GM12878 (cell line): Measurements from ENCODE around the gene TMEM106A. TPM values are rescaled to one million over a fixed set of nuclear protein-coding genes. Genes with fewer than 3 reads are reported as not detected.

ENCODE experiments used
- ATAC-seq: fragments of 200-7000 bp; cut with Tn5 transposase; 3 replicates; pipeline ENCODE4 v1.9.1; 2020; ENCODE audit warnings: mild to moderate bottlenecking, moderate library complexity
- BruUV-seq: library from RNA; stranded (reverse); fragments of 400-500 nt; replicated peaks from 2 replicates; lab custom pipeline; 2021; lab: Mats Ljungman, UMichigan
- CTCF ChIA-PET: fragments of 300-600 bp; sonication (Branson Sonifier 250); formaldehyde crosslinking; extraction: SDS; loops from one replicate; lab custom pipeline; 2021; ENCODE audit warnings: inconsistent platforms; lab: Yijun Ruan, JAX
- POLR2A ChIA-PET: fragments of 350-600 bp; formaldehyde crosslinking; extraction: SDS; loops from one replicate; lab custom pipeline; 2021; ENCODE audit warnings: inconsistent platforms; lab: Charles Lee
- RAD21 ChIA-PET: fragments of 300-600 bp; sonication (Branson Sonifier 250); formaldehyde crosslinking; loops from one replicate; lab custom pipeline; 2023; ENCODE audit warnings: antibody characterized with exemption; ENCODE audit not compliant: unreplicated experiment; lab: Charles Lee
- SMC1A ChIA-PET: fragments of 300-600 bp; sonication (Branson Sonifier 250); formaldehyde crosslinking; loops from one replicate; lab custom pipeline; 2023; ENCODE audit not compliant: unreplicated experiment, uncharacterized antibody; lab: Charles Lee
- DNase-seq: peaks from one replicate; pipeline ENCODE4 v3.0.0-alpha.2; 2011; ENCODE audit warnings: low read depth, low spot score
- FAIRE-seq: peaks from 3 replicates; lab custom pipeline; 2011; peaks lifted over from hg19 to GRCh38; lab: Jason Lieb, UNC
- H2AFZ ChIP-seq: 2 replicates; pipeline ENCODE4 v1.6.0; 2011; ENCODE audit warnings: low read depth, low read length, control low read depth; ENCODE audit not compliant: control insufficient read depth
- H3K27ac ChIP-seq: 2 replicates; pipeline ENCODE4 v1.5.1; 2011; ENCODE audit warnings: control low read depth; ENCODE audit not compliant: control insufficient read depth, insufficient read depth
- H3K27me3 ChIP-seq, 2 experiments: replicated peaks in 1 of 2; 2 replicates each; pipeline versions ENCODE4 v1.6.0 to v1.6.1; 2011; ENCODE audit warnings: low read length in 1 of 2; ENCODE audit not compliant: control insufficient read depth in 2 of 2, insufficient read depth in 2 of 2
- H3K36me3 ChIP-seq, 2 experiments: 2 replicates each; pipeline ENCODE4 v1.5.1; 2011; ENCODE audit warnings: low read length in 1 of 2; ENCODE audit not compliant: control insufficient read depth in 2 of 2, insufficient read depth in 2 of 2
- H3K4me1 ChIP-seq: 2 replicates; pipeline ENCODE4 v1.6.1; 2011; ENCODE audit warnings: mild to moderate bottlenecking, low read length, moderate library complexity, mixed read lengths; ENCODE audit not compliant: control insufficient read depth, insufficient read depth
- H3K4me2 ChIP-seq: 2 replicates; pipeline ENCODE4 v1.6.0; 2011; ENCODE audit warnings: control low read depth; ENCODE audit not compliant: control insufficient read depth, insufficient read depth
- H3K4me3 ChIP-seq: fragments of 200-600 bp; sonication (generic); 2 replicates; pipeline ENCODE4 v1.5.1; 2016
- H3K79me2 ChIP-seq: 2 replicates; pipeline ENCODE4 v1.6.0; 2011; ENCODE audit warnings: low read length; ENCODE audit not compliant: control insufficient read depth, insufficient read depth
- H3K9ac ChIP-seq: 2 replicates; pipeline ENCODE4 v1.8.0; 2011; ENCODE audit warnings: low read length, control low read depth, mixed read lengths; ENCODE audit not compliant: control insufficient read depth, insufficient read depth
- H3K9me3 ChIP-seq: replicated peaks from 3 replicates; pipeline ENCODE4 v1.5.1; 2011; ENCODE audit warnings: mild to moderate bottlenecking, low read length; ENCODE audit not compliant: control insufficient read depth, insufficient read depth
- H4K20me1 ChIP-seq: 2 replicates; pipeline ENCODE4 v1.6.0; 2011; ENCODE audit not compliant: control insufficient read depth, insufficient read depth
- CUX1 ChIP-seq: IDR thresholded peaks from 2 replicates; pipeline ENCODE4 v1.6.1; 2012; ENCODE audit warnings: improper control_type of control experiment, low read depth, low read length; ENCODE audit not compliant: insufficient replicate concordance
- KAT2A ChIP-seq: conservative IDR thresholded peaks from 2 replicates; pipeline ENCODE4 v1.6.1; 2011; ENCODE audit warnings: low read depth, low read length; ENCODE audit not compliant: control insufficient read depth
- MEF2B ChIP-seq: fragments of 450-650 bp; IDR thresholded peaks from 2 replicates; pipeline ENCODE4 v1.6.1; 2018; ENCODE audit warnings: mild to moderate bottlenecking, moderate library complexity; ENCODE audit not compliant: partially characterized antibody, poor library complexity, severe bottlenecking
- MTA2 ChIP-seq: fragments of 450-650 bp; IDR thresholded peaks from 2 replicates; pipeline ENCODE4 v1.6.1; 2016; ENCODE audit warnings: low read depth, mild to moderate bottlenecking, moderate library complexity
- PBX3 ChIP-seq: IDR thresholded peaks from 2 replicates; pipeline ENCODE4 v1.6.1; 2011; ENCODE audit warnings: mild to moderate bottlenecking, low read depth, low read length, moderate library complexity; ENCODE audit not compliant: insufficient replicate concordance
- RUNX3 ChIP-seq: IDR thresholded peaks from 2 replicates; pipeline ENCODE4 v1.6.1; 2012; ENCODE audit warnings: low read length, inconsistent platforms
- SKIL ChIP-seq: fragments of 450-650 bp; IDR thresholded peaks from 2 replicates; pipeline ENCODE4 v1.6.1; 2017; ENCODE audit warnings: mild to moderate bottlenecking, low read depth, inconsistent platforms; ENCODE audit not compliant: poor library complexity, severe bottlenecking
- SPI1 ChIP-seq: IDR thresholded peaks from 2 replicates; pipeline ENCODE4 v1.6.1; 2011; ENCODE audit warnings: low read depth, mild to moderate bottlenecking, low read length, moderate library complexity, borderline replicate concordance; ENCODE audit not compliant: insufficient read depth
- USF2 ChIP-seq: IDR thresholded peaks from 2 replicates; pipeline ENCODE4 v1.6.1; 2011; ENCODE audit warnings: low read depth, low read length, improper control_type of control experiment, borderline replicate concordance
- ZNF622 ChIP-seq: fragments of 450-650 bp; IDR thresholded peaks from 2 replicates; pipeline ENCODE4 v1.6.1; 2017; ENCODE audit warnings: mild to moderate bottlenecking, inconsistent platforms
- WGBS: methylation state at CpG from one replicate; pipeline ENCODE4 v1.1.6; 2016; ENCODE audit warnings: low lambda C conversion rate; ENCODE audit not compliant: insufficient replicate concordance, insufficient coverage; ENCODE audit errors: missing lambda C conversion rate; 5-methylcytosine and 5-hydroxymethylcytosine counted together
- in situ Hi-C: fragments of 300-500 bp; cut with MboI; formaldehyde crosslinking; loops from 9 replicates; pipeline ENCODE4 v1.14.3; 2018; ENCODE audit warnings: mixed read lengths
- intact Hi-C: fragments of 100-400 bp; cut with micrococcal nuclease; formaldehyde crosslinking; loops from one replicate; pipeline ENCODE4 v1.14.2; 2022; ENCODE audit not compliant: unreplicated experiment
- polyA plus RNA-seq, 11 experiments: library from polyadenylated mRNA; depleted of rRNA in 4 of 11; unstranded in 6 of 11; stranded (reverse) in 5 of 11; fragments of >200 nt; fragmentation: Nextera tagmentation in 4 of 11; fragmentation: Illumina TruSeq in 1 of 11; extraction: Ambion mirVana in 4 of 11; extraction: Trizol in 1 of 11; gene quantifications; 1 replicate in 1 of 11; 2 replicates in 10 of 11; pipeline versions ENCODE4 v1.2.1 to v1.2.3, GENCODE V29; 2011 to 2016; ENCODE audit warnings: inconsistent platforms in 2 of 11, missing spikeins in 2 of 11, low read depth in 1 of 11
- total RNA-seq, 4 experiments: library from RNA; depleted of rRNA in 3 of 4; stranded (reverse); fragments of >200 nt in 3 of 4; fragmentation: Illumina TruSeq in 1 of 4; extraction: Trizol in 1 of 4; gene quantifications; 2 replicates each; pipeline versions ENCODE4 v1.2.1 to v1.2.3, GENCODE V29; 2013 to 2021

Gene TMEM106A
- total and polyA plus RNA-seq, 10 of the 15 experiments (the other 5 are each of a cell fraction or from before 2014, with no cell fraction given), result 2.3 to 18.7 (median 9.3) TPM

GRCh38 chr17:43212641-43213490, 1.2 kb downstream of the TMEM106A start:
- in situ Hi-C loops, result loop anchor here (10.0 to 25.0 kb wide), 9 partner anchors 102 to 1649 kb away; partner anchors contain the start of genes DNAJC7, EIF1, HDAC5 and MEOX1
- ATAC-seq, result peak; percentile 52
- TF ChIP-seq CUX1 (no peak), SKIL (peak; percentile 21), PBX3 (no peak), MEF2B (peak; percentile 34), KAT2A (no peak), SPI1 (peak; percentile 32; the same call in 1 of the 2 replicates), RUNX3 (peak; percentile 61), USF2 (peak; percentile 19; the same call in 1 of the 2 replicates), ZNF622 (no peak), MTA2 (peak; percentile 14; the same call in 1 of the 2 replicates)

More at GRCh38 chr17:43212641-43213490, 1.2 kb downstream of the TMEM106A start:
- WGBS, result 31% methylated on average over 7 of the region's 7 CpGs
- Histone ChIP-seq H3K4me1 (peaks cover 10% of the 10 kb centered on the region), H3K9ac (peak overlapping the region; percentile 86), H3K27ac (peak overlapping the region; percentile 85), H3K4me2 (peak overlapping the region; percentile 95), H3K4me3 (peak overlapping the region; percentile 73), H3K27me3 (no peaks in the 10 kb centered on the region), H3K36me3 (peaks cover 2 to 14% of the 10 kb centered on the region in 2 experiments; a peak in 3 of 4 replicates), H2AFZ (peak overlapping the region; percentile 21), H3K79me2 (peaks cover 17% of the 10 kb centered on the region), H3K9me3 (no peaks in the 10 kb centered on the region), H4K20me1 (no peaks in the 10 kb centered on the region)
- ChIA-PET POLR2A (interaction anchor here (0.5 to 4.4 kb wide), 9 partner anchors 9 to 175 kb away, joined by 3 to 31 read pairs (median 4); partner anchors contain the start of gene NBR1), SMC1A (interaction anchor here (0.8 to 3.9 kb wide), 8 partner anchors 9 to 148 kb away, joined by 3 to 20 read pairs (median 4); no protein-coding TSS in a partner anchor), CTCF (interaction anchor here (0.6 to 2.1 kb wide), 14 partner anchors 9 to 453 kb away, joined by 3 to 6 read pairs (median 4); partner anchors contain the start of genes DHX8 and RPL27), RAD21 (interaction anchor here (1.3 to 2.9 kb wide), 3 partner anchors 41 to 155 kb away, joined by 3 to 15 read pairs (median 15); partner anchors contain the start of gene NBR1)
- FAIRE-seq (peak; percentile 65), DNase-seq (peak; percentile 37)
- no TSS peak for BruUV-seq
- intact Hi-C loops, result no loop called here
